ENCODE data around the gene CPED1.

- TF ChIP-seq CTCF (IDR thresholded peaks at IDR 0.05) = no peak
- no peak for TF ChIP-seq POLR2A (IDR thresholded peaks at IDR 0.05)
Measured at GRCh38 chr7:121097577-121097976, 109.1 kb downstream of the CPED1 start.

All from upper lobe of left lung (tissue), 4 donors.